ENCODE data around the gene ZBTB16. TPM values are rescaled to one million over a fixed set of nuclear protein-coding genes. Genes with fewer than 3 reads are reported as not detected.

Gene ZBTB16
- total and polyA plus RNA-seq, 4 donors, result 8.9 to 140 (median 34.5) TPM

DNA sequence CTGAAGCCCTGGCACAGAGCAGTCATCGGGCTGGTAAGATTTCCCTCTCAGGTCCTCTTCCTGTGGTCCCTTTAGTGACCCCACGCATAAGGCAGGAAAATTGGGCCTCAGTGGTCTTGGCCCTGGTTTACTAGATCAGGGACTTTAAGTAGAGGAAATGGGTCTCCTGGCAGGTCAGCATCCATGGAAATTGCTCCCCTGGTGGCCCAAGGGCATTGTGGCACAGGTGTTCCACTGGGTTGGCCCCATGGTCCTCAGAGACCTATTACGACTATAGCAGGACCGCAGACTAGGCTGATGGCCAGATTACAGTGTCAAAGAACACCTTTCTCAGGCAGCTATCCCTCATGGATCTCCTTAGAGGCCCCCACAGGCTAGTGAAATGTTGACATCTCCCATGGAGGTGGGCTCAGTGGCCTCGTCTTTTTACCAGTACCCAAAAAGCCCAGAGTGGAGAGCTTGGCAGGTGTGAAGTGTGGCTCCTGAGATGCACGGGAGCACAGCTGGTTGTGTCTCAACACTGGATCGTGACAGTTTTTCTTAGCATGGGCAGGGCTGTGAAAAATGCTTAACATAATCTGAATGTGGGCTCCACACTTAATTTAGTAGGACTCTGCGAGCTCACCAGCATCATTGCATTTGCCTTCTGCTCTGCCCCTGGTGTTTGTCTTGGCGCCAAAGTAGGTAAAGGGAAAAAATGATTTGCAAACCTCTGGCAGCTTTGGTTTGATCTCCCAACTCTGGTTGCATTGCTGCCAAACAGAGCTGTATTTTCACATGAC lies 74.2 kb downstream of the ZBTB16 start:
- TF ChIP-seq FOXA2 (IDR thresholded peaks at IDR 0.05), result no peak
- peak; percentile 42 for TF ChIP-seq SP1 (IDR thresholded peaks at IDR 0.05)
- no peak for TF ChIP-seq ZBTB33 (IDR thresholded peaks at IDR 0.05)
- TF ChIP-seq RXRA (IDR thresholded peaks at IDR 0.05), result peak; percentile 39 to 51
- TF ChIP-seq NR2F2 (IDR thresholded peaks at IDR 0.05), result no peak
- peak; percentile 25 to 29 for TF ChIP-seq HNF4A (conservative IDR thresholded peaks at IDR 0.05)
- TF ChIP-seq RAD21 (IDR thresholded peaks at IDR 0.05), result peak; percentile 48 to 64
- TF ChIP-seq EGR1 (IDR thresholded peaks at IDR 0.05; ENCODE audit: low read depth in 2 of 2), result no peak
- no peak for TF ChIP-seq HNF4G (IDR thresholded peaks at IDR 0.05)
- TF ChIP-seq MAX (IDR thresholded peaks at IDR 0.05), result peak; percentile 10
- TF ChIP-seq, protein P1, sequence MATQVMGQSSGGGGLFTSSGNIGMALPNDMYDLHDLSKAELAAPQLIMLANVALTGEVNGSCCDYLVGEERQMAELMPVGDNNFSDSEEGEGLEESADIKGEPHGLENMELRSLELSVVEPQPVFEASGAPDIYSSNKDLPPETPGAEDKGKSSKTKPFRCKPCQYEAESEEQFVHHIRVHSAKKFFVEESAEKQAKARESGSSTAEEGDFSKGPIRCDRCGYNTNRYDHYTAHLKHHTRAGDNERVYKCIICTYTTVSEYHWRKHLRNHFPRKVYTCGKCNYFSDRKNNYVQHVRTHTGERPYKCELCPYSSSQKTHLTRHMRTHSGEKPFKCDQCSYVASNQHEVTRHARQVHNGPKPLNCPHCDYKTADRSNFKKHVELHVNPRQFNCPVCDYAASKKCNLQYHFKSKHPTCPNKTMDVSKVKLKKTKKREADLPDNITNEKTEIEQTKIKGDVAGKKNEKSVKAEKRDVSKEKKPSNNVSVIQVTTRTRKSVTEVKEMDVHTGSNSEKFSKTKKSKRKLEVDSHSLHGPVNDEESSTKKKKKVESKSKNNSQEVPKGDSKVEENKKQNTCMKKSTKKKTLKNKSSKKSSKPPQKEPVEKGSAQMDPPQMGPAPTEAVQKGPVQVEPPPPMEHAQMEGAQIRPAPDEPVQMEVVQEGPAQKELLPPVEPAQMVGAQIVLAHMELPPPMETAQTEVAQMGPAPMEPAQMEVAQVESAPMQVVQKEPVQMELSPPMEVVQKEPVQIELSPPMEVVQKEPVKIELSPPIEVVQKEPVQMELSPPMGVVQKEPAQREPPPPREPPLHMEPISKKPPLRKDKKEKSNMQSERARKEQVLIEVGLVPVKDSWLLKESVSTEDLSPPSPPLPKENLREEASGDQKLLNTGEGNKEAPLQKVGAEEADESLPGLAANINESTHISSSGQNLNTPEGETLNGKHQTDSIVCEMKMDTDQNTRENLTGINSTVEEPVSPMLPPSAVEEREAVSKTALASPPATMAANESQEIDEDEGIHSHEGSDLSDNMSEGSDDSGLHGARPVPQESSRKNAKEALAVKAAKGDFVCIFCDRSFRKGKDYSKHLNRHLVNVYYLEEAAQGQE (IDR thresholded peaks at IDR 0.05), result peak; percentile 41
- TF ChIP-seq CTCF (IDR thresholded peaks at IDR 0.05; ENCODE audit: low read depth, low read length, missing input control), result peak; percentile 6
- peak in 1 of 2 donors; percentile 55 for TF ChIP-seq JUND (IDR thresholded peaks at IDR 0.05)
- H3K36me3 ChIP-seq (ENCODE audit: control insufficient read depth in 4 of 4, insufficient read depth in 3 of 4, low read depth in 1 of 4, low read length in 3 of 4), result peaks cover 0 to 3% (median under 1%) of the 10 kb centered on the region in 4 donors
- WGBS, result 72% methylated on average over 9 of the region's 9 CpGs
- peaks cover 23 to 70% (median 60%) of the 10 kb centered on the region in 4 donors for H3K4me1 ChIP-seq (ENCODE audit: control insufficient read depth in 4 of 4, insufficient read depth in 4 of 4, low read length in 3 of 4)
- H3K27me3 ChIP-seq (ENCODE audit: control insufficient read depth in 4 of 4, insufficient read depth in 4 of 4, low read length in 3 of 4), result no peaks in the 10 kb centered on the region
- no peak for DNase-seq (ENCODE audit: low spot score)
- no peaks in the 10 kb centered on the region for H3K9me3 ChIP-seq (ENCODE audit: control insufficient read depth in 4 of 4, low read length in 3 of 4)
- no peak overlapping the region for H3K4me3 ChIP-seq (ENCODE audit: low read depth in 1 of 3, low read length in 3 of 3)
- H3K9ac ChIP-seq (ENCODE audit: low read depth in 1 of 2, low read length in 2 of 2), result no peak overlapping the region
- peak overlapping the region; percentile 5 to 49 for H3K27ac ChIP-seq (ENCODE audit: low read depth in 1 of 2, low read length in 2 of 2)

GRCh38 chr11:114134870-114135269 lies 75.4 kb downstream of the ZBTB16 start:
- Histone ChIP-seq H3K9ac (ENCODE audit: low read depth in 1 of 2, low read length in 2 of 2) (no peak overlapping the region), H3K9me3 (ENCODE audit: control insufficient read depth in 4 of 4, low read length in 3 of 4) (no peaks in the 10 kb centered on the region), H3K4me1 (ENCODE audit: control insufficient read depth in 4 of 4, insufficient read depth in 4 of 4, low read length in 3 of 4) (peaks cover 24 to 63% (median 54%) of the 10 kb centered on the region in 4 donors), H3K4me3 (ENCODE audit: low read depth in 1 of 3, low read length in 3 of 3) (no peak overlapping the region), H3K27ac (ENCODE audit: low read depth in 1 of 2, low read length in 2 of 2) (no peak overlapping the region), H3K36me3 (ENCODE audit: control insufficient read depth in 4 of 4, insufficient read depth in 3 of 4, low read depth in 1 of 4, low read length in 3 of 4) (peaks cover 0 to 3% (median under 1%) of the 10 kb centered on the region in 4 donors), H3K27me3 (ENCODE audit: control insufficient read depth in 4 of 4, insufficient read depth in 4 of 4, low read length in 3 of 4) (no peaks in the 10 kb centered on the region)
- DNase-seq (ENCODE audit: low spot score), result no peak
- WGBS, result 93% methylated on average over 3 of the region's 3 CpGs
- TF ChIP-seq MAX (IDR thresholded peaks at IDR 0.05) (no peak), FOXA1 (IDR thresholded peaks at IDR 0.05) (no peak), NR2F2 (IDR thresholded peaks at IDR 0.05) (no peak), FOXA2 (IDR thresholded peaks at IDR 0.05) (no peak), HNF4G (IDR thresholded peaks at IDR 0.05) (no peak), EGR1 (IDR thresholded peaks at IDR 0.05; ENCODE audit: low read depth in 2 of 2) (no peak), HNF4A (conservative IDR thresholded peaks at IDR 0.05) (no peak), TAF1 (conservative IDR thresholded peaks at IDR 0.05) (no peak), ATF3 (IDR thresholded peaks at IDR 0.05) (no peak), YY1 (IDR thresholded peaks at IDR 0.05) (no peak), GABPA (IDR thresholded peaks at IDR 0.05 in 1 of 2, conservative IDR thresholded peaks at IDR 0.05 in 1 of 2) (no peak), RAD21 (IDR thresholded peaks at IDR 0.05) (no peak)
- TF ChIP-seq, protein P1 (IDR thresholded peaks at IDR 0.05), result no peak

All from liver (tissue), 9 donors.